AG09319 (cell line): ENCODE measurements around the gene BIRC7.
"Not testable (repeated sequence)": the region's sequence is repeated elsewhere in the genome, so short reads cannot be mapped to it uniquely, and the experiment has no call there.

Experiments used
- DNase-seq: peaks from one replicate; pipeline ENCODE4 v3.0.0-alpha.2; 2010; ENCODE audit warnings: low read depth; ENCODE audit errors: extremely low read depth
- CTCF ChIP-seq: IDR thresholded peaks from 2 replicates; pipeline ENCODE4 v1.5.1; 2011; ENCODE audit warnings: low read depth, mild to moderate bottlenecking, inconsistent platforms, low read length, moderate library complexity

The BIRC7 gene

GRCh38 chr20:63249891-63250290, 14.2 kb downstream of the BIRC7 start:
- no peak for TF ChIP-seq CTCF
- no peak for DNase-seq

DNA sequence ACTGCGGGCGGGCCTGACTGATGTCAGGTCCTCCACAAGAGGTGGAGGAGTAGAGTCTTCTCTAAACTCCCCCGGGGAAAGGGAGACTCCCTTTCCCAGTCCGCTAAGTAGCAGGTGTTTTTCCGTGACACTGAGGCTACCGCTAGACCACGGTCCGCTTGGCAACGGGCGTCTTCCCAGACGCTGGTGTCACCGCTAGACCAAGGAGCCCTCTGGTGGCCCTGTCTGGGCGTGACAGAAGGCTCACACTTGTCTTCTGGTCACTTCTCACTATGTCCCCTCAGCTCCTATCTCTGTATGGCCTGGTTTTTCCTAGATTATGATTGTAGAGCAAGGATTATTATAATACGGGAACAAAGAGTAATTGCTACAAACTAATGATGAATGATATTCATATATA, 15.6 kb downstream of the BIRC7 start:
- DNase-seq, result not testable (repeated sequence)

DNA sequence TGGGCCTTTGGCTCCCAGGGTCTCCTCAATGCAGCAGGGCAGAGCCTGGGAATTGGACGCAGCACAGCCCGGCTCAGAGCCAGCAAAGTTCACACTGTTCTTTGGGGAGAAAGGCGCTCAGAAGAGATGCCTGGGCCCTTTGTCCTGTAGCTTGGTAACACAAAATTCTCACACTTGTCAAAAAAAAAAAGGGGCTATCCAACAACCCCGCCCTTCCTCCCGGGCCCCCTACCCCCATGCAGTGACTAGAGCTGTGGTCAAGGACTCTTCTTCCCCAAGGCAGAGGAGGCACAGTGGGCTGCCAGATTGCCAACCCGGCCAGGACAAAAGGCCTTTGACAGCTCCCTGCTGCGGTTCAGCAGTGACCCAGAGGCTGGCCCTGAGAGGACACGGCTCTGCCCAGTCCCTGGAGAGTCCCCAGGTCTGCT, 16.6 kb downstream of the BIRC7 start:
- DNase-seq, result no peak
- no peak for TF ChIP-seq CTCF

DNA sequence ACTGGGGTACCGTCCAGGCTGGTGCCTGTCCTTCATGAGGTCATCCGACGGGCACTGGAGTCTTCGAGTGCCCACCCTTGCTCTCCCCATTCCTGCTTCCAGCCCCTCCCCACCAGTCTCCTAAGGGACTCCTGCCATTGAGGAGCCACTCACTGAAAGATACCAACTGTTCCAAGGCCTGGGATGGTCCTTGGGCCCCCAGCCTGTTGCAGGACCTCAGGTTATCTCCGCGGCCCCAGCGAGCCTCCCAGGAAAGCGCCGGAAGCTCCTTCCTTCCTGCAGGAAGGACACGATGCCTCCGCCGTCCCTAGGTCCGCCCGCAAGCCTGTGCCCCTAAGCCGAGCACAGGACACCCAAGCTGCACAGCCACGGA, 17.3 kb downstream of the BIRC7 start:
- DNase-seq, result no peak
- no peak for TF ChIP-seq CTCF

- TF ChIP-seq CTCF, result no peak
- DNase-seq, result no peak
Observed at GRCh38 chr20:63253438-63254231, 17.9 kb downstream of the BIRC7 start.

DNA sequence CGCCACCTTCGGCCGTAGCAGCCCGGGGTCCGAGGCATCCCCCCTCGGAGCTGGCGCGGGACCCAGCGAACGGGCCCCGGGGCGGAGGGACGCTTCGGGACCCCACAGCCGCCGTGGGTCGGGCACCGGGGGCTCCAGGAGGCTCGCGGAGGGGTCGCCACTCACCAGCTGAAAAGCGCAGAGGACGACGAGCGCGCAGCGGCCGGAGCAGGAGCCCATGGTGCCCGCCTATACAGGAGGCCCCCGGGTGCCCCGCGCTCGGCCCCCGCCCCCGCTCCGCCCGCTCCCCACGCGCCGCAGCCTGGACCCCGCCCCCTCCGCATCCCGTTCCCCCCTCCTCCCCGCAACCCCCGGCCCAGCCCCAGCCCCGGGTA, 18.5 kb downstream of the BIRC7 start, which contains the start of gene NKAIN4:
Gene NKAIN4, minus strand, starts transcription at position 232 of the 374 bp plus-strand sequence. Its CDS starts 13 bp downstream, at position 219.
- no peak for TF ChIP-seq CTCF

DNA sequence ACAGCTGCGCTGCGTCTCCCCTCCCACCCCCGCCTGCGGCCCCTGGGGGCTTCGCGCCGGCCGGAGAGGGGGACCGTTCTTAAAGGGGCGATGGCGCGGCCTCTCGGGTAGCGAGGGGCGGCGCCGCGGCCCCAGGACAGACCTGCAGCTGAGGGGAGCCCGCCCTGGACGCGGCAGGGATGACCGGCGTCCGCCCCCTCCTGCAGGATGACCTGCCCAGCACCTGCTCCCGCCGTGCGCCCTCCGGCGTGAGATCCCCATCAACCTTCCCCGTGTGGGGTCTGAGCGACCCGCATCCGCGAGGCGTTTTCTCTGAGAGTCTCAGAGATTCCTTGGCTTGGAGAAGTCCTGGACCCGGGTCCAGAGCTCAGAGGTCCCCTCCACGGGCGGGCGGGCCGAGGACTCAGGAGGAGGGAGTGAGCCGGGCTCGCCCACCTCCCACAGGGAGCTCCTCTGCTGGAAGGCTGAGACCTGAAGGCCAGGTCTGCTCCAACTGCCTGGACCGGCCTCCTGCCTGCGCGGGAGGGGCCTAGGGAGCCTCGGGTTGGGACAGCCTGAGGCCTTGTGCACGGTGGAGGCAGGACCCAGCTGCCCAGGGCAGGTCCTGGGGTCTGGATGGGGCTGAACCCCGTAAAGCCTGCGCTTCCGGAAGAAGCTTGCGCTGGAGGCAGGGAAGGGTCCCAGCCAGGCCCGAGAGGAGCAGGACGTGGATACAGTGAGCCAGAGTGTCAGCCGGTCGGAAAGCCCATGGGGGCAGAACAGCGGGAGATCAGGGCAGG, 19.1 kb downstream of the BIRC7 start:
- TF ChIP-seq CTCF, result no peak
- no peak for DNase-seq

More for the DNA sequence above, 18.5 kb downstream of the BIRC7 start, which contains the start of gene NKAIN4:
- no peak for DNase-seq
